NT2/D1 (cell line): Measurements from ENCODE around the gene MRPL22.

Source experiments
- YY1 ChIP-seq: IDR thresholded peaks from 2 replicates; pipeline ENCODE4 v1.6.1; 2011; ENCODE audit not compliant: insufficient read length, insufficient read depth
- ZNF274 ChIP-seq: IDR thresholded peaks from 2 replicates; pipeline ENCODE4 v1.6.1; 2011; ENCODE audit warnings: mild to moderate bottlenecking, low read depth, low read length

DNA sequence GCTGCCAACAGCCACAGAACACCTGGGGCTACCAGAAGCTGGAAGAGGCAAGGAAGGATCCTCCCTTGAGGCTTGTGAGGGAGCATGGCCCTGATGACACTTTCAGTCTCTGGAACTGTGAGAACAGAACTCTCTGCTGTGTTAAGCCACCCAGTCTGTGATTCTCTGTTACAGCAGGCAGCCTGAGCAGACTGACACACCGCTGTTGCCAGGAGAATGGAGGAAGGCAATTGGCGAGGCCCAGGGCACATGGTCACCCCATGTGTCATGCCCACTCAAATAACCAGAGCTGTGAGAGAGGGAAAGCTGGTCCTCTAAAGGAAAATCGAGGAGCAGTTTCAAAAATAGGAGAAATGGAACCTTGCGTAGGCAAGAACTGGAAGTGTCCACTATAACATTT, 60.6 kb downstream of the MRPL22 start:
- TF ChIP-seq ZNF274 (no peak), YY1 (no peak)
